ENCODE measurements around the gene SAAL1.

DNA sequence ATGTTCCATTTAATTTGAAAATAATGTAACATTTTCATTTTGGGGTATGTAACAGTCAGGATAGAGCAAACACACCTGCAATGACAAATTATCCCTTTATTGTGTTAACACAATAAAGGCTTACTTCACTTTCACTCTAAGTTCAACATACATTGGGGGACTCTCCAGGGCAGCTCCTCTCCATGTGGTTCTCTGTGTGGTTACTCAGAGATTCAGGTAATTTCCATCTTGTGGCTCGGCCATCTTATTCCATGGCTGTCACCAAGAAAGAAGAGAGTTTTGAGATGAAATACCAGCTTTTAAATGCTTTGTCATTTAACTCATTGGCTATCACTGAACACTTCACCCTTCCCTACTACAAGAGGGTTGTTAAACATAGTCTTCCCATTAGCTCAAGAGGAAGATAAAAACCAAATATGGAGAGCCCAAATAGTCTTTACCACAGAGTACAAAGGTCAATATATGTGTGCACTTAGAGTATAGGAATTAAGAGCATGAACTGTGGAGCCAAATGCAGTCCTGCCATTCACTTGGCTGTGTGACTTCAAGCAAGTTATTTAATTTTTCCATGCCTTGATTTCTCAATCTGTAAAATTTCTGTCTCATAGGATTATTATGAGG lies 49.2 kb downstream of the SAAL1 start:
- TF ChIP-seq EZH2 (IDR thresholded peaks at IDR 0.05), result no peak
- TF ChIP-seq RAD21 (IDR thresholded peaks at IDR 0.05; ENCODE audit: low read depth), result no peak
- TF ChIP-seq ZNF274 (IDR thresholded peaks at IDR 0.05; ENCODE audit: low read depth, low read length), result no peak
- TF ChIP-seq, protein P1, sequence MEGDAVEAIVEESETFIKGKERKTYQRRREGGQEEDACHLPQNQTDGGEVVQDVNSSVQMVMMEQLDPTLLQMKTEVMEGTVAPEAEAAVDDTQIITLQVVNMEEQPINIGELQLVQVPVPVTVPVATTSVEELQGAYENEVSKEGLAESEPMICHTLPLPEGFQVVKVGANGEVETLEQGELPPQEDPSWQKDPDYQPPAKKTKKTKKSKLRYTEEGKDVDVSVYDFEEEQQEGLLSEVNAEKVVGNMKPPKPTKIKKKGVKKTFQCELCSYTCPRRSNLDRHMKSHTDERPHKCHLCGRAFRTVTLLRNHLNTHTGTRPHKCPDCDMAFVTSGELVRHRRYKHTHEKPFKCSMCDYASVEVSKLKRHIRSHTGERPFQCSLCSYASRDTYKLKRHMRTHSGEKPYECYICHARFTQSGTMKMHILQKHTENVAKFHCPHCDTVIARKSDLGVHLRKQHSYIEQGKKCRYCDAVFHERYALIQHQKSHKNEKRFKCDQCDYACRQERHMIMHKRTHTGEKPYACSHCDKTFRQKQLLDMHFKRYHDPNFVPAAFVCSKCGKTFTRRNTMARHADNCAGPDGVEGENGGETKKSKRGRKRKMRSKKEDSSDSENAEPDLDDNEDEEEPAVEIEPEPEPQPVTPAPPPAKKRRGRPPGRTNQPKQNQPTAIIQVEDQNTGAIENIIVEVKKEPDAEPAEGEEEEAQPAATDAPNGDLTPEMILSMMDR (IDR thresholded peaks at IDR 0.05 in 2 of 3, conservative IDR thresholded peaks at IDR 0.05 in 1 of 3; ENCODE audit: borderline replicate concordance in 1 of 3, insufficient read depth in 1 of 3, low read depth in 2 of 3, low read length in 2 of 3), result no peak
- TF ChIP-seq POLR2AphosphoS5 (IDR thresholded peaks at IDR 0.05; ENCODE audit: low read depth, low read length), result no peak
- no peak for TF ChIP-seq FOSL1 (IDR thresholded peaks at IDR 0.05; ENCODE audit: low read depth)
- TF ChIP-seq CEBPB (IDR thresholded peaks at IDR 0.05; ENCODE audit: low read depth), result no peak
- TF ChIP-seq TCF7L2 (IDR thresholded peaks at IDR 0.05; ENCODE audit: borderline replicate concordance, extremely low read depth, insufficient read depth, insufficient read length), result no peak

Data from HCT116 (cell line).